A549 (cell line): ENCODE measurements around the gene RALGDS.

Experiments used
- CHD2 ChIP-seq: fragments of 150-350 bp; IDR thresholded peaks from 2 replicates; pipeline ENCODE4 v1.6.1; 2014; ENCODE audit warnings: low read length; ENCODE audit not compliant: partially characterized antibody
- EHMT2 ChIP-seq: fragments of 200-600 bp; sonication (generic); IDR thresholded peaks from 2 replicates; pipeline ENCODE4 v1.6.1; 2016; ENCODE audit warnings: antibody characterized with exemption, low read depth, mild to moderate bottlenecking, moderate library complexity
- EP300 ChIP-seq, 2 experiments: fragments of >200 bp; sonication (Bioruptor Twin); formaldehyde crosslinking; IDR thresholded peaks; 2 replicates in 1 of 2; 3 replicates in 1 of 2; pipeline ENCODE4 v1.6.1; 2016 to 2017
- ESRRA ChIP-seq: fragments of 150-350 bp; IDR thresholded peaks from 2 replicates; pipeline ENCODE4 v1.6.1; 2014; ENCODE audit warnings: mild to moderate bottlenecking, low read length, borderline replicate concordance
- MAFK ChIP-seq: fragments of 450-650 bp; IDR thresholded peaks from 2 replicates; pipeline ENCODE4 v1.6.1; 2014; ENCODE audit not compliant: partially characterized antibody
- POLR2A ChIP-seq: IDR thresholded peaks from 2 replicates; pipeline ENCODE4 v1.6.1; 2012; ENCODE audit warnings: mild to moderate bottlenecking, low read length
- POLR2AphosphoS2 ChIP-seq: conservative IDR thresholded peaks from 2 replicates; pipeline ENCODE4 v1.6.1; 2012; ENCODE audit warnings: low read length, improper control_type of control experiment, inconsistent platforms
- RAD21 ChIP-seq, 2 experiments: fragments of >200 bp in 1 of 2; sonication (Bioruptor Twin) in 1 of 2; formaldehyde crosslinking in 1 of 2; IDR thresholded peaks in 1 of 2; conservative IDR thresholded peaks in 1 of 2; 2 replicates in 1 of 2; 3 replicates in 1 of 2; pipeline ENCODE4 v1.6.1; 2012 to 2018; ENCODE audit warnings: inconsistent platforms in 1 of 2
- RNF2 ChIP-seq: fragments of 200-600 bp; sonication (generic); IDR thresholded peaks from 2 replicates; pipeline ENCODE4 v1.6.1; 2016; ENCODE audit warnings: low read depth, mild to moderate bottlenecking, antibody characterized with exemption, moderate library complexity, borderline replicate concordance
- SREBF2 ChIP-seq: fragments of 450-650 bp; IDR thresholded peaks from 2 replicates; pipeline ENCODE4 v1.6.1; 2014; ENCODE audit warnings: mild to moderate bottlenecking, moderate library complexity
- TF ChIP-seq, protein P1 (sequence below): fragments of >200 bp; sonication (Bioruptor Twin); formaldehyde crosslinking; IDR thresholded peaks from 3 replicates; pipeline ENCODE4 v1.5.1; 2016
- TF ChIP-seq, protein P2 (sequence below): IDR thresholded peaks from 2 replicates; pipeline ENCODE4 v1.6.1; 2012
- TF ChIP-seq, protein P3 (sequence below): fragments of 250-450 bp; sonication (Bioruptor Pico); IDR thresholded peaks from 2 replicates; pipeline ENCODE4 v1.5.0; 2020; ENCODE audit warnings: low read depth, mild to moderate bottlenecking, moderate library complexity
- TF ChIP-seq, protein P4 (sequence below): fragments of 200-600 bp; sonication (generic); IDR thresholded peaks from 2 replicates; pipeline ENCODE4 v1.6.1; 2016; ENCODE audit warnings: antibody characterized with exemption, mild to moderate bottlenecking, moderate library complexity

DNA sequence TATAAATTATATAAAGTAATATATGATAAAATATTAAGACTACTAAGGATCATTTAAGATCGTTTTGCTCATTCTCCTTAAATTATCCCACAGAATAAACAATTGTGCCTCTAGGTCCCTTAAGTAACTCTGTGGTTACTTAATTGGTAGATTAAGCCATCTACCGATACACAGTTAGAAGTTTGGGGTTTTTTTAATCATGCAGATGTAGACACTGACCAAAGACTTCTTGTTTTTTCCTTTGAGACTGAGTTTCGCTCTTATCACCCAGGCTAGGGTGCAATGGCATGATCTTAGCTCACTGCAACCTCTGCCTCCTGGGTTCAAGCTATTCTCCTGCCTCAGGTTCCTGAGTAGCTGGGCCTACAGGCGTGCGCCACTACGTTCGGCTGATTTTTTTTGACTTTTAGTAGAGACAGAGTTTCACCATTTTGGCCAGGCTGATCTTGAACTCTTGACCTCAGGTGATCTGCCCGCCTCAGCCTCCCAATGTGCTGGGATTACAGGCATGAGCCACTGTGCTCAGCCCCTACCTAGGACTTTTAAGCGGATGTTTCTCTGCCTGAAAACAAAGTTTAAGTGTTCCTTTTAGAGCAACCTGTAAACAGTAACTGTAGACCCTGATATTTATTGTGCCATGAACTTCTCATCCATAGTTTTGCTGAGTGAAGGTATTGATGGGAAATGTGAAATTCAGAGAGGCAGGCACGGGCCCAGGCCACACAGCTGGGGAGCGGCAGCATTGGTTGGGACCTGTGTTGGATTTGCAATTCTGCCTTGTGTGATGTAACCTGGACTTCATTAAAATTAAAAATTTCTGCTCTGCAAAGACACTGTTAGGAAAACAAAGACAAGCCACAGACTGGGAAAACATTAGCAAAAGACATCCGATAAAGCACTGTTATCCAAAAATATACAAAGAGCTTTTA is 47.7 kb downstream of the RALGDS start:
- TF ChIP-seq, protein P1, sequence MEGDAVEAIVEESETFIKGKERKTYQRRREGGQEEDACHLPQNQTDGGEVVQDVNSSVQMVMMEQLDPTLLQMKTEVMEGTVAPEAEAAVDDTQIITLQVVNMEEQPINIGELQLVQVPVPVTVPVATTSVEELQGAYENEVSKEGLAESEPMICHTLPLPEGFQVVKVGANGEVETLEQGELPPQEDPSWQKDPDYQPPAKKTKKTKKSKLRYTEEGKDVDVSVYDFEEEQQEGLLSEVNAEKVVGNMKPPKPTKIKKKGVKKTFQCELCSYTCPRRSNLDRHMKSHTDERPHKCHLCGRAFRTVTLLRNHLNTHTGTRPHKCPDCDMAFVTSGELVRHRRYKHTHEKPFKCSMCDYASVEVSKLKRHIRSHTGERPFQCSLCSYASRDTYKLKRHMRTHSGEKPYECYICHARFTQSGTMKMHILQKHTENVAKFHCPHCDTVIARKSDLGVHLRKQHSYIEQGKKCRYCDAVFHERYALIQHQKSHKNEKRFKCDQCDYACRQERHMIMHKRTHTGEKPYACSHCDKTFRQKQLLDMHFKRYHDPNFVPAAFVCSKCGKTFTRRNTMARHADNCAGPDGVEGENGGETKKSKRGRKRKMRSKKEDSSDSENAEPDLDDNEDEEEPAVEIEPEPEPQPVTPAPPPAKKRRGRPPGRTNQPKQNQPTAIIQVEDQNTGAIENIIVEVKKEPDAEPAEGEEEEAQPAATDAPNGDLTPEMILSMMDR, result no peak
- TF ChIP-seq POLR2A, result no peak
- TF ChIP-seq, protein P2, sequence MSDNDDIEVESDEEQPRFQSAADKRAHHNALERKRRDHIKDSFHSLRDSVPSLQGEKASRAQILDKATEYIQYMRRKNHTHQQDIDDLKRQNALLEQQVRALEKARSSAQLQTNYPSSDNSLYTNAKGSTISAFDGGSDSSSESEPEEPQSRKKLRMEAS, result no peak
- TF ChIP-seq MAFK, result no peak
- no peak for TF ChIP-seq EHMT2
- TF ChIP-seq CHD2, result no peak
- TF ChIP-seq, protein P3, sequence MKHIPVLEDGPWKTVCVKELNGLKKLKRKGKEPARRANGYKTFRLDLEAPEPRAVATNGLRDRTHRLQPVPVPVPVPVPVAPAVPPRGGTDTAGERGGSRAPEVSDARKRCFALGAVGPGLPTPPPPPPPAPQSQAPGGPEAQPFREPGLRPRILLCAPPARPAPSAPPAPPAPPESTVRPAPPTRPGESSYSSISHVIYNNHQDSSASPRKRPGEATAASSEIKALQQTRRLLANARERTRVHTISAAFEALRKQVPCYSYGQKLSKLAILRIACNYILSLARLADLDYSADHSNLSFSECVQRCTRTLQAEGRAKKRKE (CRISPR knock-in tag), result no peak
- TF ChIP-seq, protein P4, sequence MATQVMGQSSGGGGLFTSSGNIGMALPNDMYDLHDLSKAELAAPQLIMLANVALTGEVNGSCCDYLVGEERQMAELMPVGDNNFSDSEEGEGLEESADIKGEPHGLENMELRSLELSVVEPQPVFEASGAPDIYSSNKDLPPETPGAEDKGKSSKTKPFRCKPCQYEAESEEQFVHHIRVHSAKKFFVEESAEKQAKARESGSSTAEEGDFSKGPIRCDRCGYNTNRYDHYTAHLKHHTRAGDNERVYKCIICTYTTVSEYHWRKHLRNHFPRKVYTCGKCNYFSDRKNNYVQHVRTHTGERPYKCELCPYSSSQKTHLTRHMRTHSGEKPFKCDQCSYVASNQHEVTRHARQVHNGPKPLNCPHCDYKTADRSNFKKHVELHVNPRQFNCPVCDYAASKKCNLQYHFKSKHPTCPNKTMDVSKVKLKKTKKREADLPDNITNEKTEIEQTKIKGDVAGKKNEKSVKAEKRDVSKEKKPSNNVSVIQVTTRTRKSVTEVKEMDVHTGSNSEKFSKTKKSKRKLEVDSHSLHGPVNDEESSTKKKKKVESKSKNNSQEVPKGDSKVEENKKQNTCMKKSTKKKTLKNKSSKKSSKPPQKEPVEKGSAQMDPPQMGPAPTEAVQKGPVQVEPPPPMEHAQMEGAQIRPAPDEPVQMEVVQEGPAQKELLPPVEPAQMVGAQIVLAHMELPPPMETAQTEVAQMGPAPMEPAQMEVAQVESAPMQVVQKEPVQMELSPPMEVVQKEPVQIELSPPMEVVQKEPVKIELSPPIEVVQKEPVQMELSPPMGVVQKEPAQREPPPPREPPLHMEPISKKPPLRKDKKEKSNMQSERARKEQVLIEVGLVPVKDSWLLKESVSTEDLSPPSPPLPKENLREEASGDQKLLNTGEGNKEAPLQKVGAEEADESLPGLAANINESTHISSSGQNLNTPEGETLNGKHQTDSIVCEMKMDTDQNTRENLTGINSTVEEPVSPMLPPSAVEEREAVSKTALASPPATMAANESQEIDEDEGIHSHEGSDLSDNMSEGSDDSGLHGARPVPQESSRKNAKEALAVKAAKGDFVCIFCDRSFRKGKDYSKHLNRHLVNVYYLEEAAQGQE, result no peak
- TF ChIP-seq RNF2, result no peak
- TF ChIP-seq POLR2AphosphoS2, result no peak
- TF ChIP-seq ESRRA, result no peak
- TF ChIP-seq RAD21 (conservative IDR thresholded peaks at IDR 0.05 in 1 of 2, IDR thresholded peaks at IDR 0.05 in 1 of 2), result no peak
- TF ChIP-seq EP300 (IDR thresholded peaks at IDR 0.05), result no peak
- TF ChIP-seq SREBF2, result no peak
